Skin of body (tissue), 2 donors: ENCODE measurements around the gene CXCR5. TPM values are rescaled to one million over a fixed set of nuclear protein-coding genes. Genes with fewer than 3 reads are reported as not detected.
"Not testable (repeated sequence)": the region's sequence is repeated elsewhere in the genome, so short reads cannot be mapped to it uniquely, and the experiment has no call there.

Experiments used
- DNase-seq: peaks from one replicate; lab custom pipeline; 2025; lab: John Stamatoyannopoulos, UW
- total RNA-seq: library from RNA; depleted of rRNA; stranded (reverse); fragments of >200 nt; gene quantifications from one replicate; pipeline ENCODE4 v1.2.3, GENCODE V29; 2014

The CXCR5 gene, protein sequence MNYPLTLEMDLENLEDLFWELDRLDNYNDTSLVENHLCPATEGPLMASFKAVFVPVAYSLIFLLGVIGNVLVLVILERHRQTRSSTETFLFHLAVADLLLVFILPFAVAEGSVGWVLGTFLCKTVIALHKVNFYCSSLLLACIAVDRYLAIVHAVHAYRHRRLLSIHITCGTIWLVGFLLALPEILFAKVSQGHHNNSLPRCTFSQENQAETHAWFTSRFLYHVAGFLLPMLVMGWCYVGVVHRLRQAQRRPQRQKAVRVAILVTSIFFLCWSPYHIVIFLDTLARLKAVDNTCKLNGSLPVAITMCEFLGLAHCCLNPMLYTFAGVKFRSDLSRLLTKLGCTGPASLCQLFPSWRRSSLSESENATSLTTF
- not detected for total RNA-seq

DNA sequence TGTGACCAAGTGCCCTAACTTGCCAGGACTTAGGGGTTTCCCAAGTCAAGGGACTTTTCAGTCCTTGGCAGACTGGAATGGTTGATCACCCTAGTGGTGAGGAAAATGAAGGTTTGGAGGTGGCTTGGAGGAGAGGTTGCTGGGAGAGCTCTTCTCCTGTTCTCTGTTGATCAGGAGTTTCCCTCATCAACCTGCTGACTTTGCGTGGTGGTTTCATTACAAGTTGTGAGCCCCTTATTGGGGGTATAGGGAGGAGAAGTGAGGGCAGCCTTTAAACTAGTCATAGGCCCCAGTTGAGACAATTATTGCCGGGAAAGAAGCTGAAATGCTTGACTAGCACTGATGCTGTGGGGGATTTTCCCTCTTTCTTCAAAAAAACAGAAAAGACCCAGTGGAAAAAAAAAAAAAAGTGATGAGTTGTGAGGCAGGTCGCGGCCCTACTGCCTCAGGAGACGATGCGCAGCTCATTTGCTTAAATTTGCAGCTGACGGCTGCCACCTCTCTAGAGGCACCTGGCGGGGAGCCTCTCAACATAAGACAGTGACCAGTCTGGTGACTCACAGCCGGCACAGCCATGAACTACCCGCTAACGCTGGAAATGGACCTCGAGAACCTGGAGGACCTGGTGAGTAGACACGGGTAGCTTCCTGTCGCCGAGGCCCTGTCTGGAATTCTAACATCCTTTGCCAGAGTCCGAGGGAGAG lies at the start of gene CXCR5:
TSS of gene CXCR5 (plus strand) at position 525 of the 704 bp plus-strand sequence. CDS start at position 575, 50 bp downstream.
- DNase-seq = no peak

DNA sequence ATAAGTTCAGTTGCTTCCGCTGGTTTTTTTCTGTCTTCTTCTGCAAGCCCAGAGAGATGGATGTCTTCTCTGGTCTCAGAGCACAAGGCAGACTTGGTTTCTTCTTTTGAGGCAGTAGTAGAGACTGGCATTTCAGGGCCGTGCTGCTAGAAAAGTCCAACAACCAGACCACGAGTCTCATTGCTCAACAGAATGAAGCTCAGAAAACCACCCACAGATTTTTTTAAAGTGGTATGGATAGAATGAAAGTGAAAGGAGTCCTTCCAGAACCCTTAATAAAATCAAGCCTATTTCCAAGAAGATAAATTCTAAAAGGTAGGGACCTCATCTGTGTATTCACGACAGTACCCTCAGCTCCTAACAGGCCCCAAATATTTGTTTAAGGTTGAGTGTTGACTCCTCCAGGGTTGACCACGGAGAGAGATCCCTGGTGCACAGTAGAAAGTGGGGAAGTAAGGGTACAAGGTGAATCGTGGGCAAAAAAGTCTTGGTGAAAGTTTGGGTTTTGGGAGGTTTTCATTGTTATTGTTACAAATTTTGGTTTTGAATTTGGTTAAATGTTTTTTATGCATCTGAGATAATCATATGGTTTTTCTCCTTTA lies 49.2 kb upstream of the CXCR5 start:
- no peak for DNase-seq

DNA sequence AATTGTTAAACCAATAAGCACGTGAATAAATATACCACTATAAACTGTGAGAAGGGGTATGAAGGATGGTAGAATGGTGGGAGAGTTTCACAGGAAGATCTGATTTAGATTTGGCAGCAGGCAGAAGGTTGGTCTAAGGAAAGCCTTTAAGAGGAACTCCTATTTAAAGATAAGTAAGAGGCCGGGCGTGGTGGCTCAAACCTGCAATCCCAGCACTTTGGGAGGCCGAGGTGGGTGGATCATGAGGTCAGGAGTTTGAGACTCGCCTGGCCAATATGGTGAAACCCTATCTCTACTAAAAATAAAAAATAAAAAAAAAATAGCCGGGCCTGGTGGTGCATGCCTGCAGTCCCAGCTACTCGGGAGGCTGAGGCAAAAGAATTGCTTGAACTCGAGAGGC lies 45.8 kb upstream of the CXCR5 start:
- no peak for DNase-seq

DNA sequence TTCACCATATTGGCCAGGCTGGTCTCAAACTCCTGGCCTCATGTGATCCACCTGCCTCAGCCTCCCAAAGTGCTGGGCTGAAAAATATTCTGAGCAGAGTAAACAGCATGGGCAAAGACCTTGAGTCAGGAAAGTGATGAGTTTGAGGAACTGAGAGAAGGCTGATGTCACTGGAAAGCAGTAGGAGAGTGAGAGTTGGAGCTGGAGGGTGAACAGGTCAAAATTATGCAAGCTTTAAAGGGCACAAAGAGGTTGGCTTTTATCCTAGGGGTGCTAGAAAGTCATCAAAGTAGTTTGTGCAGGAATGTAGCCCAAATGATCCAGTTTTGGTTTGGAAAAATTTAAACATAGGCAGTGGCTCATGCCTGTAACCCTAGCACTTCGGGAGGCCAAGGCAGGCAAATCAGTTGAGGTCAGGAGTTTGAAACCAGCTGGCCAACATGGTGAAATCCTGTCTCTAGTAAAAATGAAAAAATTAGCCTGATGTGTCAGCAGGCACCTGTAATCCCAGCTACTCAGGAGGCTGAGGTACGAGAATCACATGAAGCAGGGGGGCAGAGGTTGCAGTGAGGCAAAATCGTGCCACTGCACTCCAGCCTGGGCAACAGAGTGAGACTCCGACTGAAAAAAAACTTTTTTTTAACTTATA lies 44.7 kb upstream of the CXCR5 start:
- DNase-seq = no peak

DNA sequence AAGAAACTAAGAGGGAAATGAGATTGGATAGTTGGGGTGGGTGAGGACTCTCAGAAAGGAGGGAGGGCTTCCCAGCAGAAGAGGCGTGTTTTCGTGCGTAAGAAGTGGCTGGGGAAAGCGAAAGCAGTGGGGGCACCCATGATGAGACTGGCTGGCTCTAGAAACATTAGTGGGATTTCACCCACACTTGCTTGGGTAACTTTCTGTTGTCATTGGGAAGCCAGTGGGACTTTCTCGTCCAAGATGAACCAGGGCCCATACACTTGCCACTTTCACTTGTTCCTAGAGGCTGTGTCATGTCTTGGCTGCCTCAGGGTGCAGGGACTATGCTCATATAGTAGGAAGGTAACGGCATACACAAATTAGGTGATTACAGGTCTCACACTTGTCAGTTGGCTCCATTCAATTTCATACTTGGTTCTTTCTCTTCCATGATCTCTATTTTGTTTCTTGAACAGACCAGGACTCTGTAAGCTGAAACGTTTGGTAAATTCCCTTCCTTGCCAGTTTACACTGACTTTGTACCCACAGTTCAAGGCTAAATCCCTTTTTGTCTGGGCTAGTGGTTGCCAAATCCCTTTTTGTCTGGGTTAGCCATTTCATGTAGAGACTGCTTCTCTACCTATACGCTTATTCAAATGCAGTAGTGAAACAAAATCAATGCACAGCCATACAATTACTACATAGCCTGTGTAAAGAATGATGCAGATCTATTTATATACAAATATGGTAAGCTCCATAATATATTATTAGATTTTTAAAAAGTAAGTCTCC lies 42.0 kb upstream of the CXCR5 start:
- no peak for DNase-seq

DNA sequence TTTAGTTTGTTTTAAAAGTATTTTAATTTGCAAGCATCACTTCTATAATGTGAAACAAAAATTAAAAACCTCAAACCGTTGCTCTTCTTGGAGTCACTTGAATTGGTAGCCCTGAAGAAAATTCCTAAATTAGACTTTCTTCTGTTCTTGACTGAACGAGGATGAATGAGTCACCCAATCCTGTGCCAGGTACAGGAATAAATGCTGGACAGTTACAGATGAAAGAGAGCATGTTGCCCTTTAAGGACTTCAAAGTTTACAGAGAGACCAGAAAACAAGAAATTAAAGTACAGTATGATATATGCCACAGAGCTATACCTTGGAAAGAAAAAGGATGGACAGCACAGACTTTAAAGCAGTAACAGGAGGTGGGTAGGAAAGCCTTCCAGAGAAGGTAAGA lies 41.3 kb upstream of the CXCR5 start:
- no peak for DNase-seq

DNA sequence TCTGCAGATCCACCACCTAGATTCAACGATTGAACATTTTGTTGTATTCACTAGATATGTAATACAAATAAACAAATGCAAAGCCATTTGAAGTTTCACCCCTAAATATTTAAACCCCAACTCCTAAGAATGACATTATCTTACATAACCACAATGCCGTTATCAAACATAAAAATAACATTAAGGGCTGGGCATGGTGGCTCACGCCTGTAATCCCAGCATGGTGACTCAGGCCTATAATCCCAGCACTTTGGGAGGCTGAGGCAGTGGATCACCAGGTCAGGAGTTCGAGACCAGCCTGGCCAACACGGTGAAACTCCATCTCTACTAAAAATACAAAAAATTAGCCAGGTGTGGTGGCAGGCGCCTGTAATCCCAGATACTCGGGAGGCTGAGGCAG lies 40.8 kb upstream of the CXCR5 start:
- DNase-seq = not testable (repeated sequence)

DNA sequence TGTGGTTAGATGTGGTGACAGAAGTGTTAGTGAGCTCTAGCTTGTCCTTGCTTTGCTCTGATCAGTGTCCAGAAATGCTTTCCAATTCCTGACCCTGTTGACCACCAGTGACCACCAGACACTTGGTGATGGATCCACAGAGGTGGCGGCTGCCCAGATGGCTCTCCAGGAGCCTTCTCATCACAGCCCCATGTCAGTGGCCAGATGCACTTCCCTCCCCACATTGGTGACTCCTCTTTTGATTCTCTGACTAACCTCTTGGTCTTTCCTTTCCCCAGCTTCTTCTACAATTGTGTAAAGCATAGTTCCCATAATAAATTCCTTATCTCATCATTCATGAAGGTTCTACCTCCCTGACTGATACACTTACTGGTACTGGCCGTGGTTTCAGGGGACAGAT lies 40.1 kb upstream of the CXCR5 start:
- no peak for DNase-seq

DNA sequence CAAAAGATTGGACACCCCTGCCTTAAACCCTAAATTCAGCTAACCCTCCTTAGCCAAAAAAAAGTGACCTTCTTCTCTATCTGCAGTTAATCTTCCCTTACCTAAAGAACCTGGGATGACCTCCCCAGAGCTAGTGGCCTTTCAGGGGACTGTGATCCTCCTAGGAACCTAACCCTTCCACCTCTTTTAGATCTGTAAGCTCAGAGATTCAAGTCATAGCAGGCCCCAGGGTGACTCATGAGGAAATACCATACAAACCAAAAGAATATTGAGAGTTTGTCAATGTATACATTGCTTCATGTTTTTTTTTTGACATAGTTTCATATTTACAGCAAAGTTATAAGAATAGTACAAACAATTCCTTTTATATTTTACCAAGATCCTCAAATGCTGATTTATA lies 38.3 kb upstream of the CXCR5 start:
- no peak for DNase-seq

DNA sequence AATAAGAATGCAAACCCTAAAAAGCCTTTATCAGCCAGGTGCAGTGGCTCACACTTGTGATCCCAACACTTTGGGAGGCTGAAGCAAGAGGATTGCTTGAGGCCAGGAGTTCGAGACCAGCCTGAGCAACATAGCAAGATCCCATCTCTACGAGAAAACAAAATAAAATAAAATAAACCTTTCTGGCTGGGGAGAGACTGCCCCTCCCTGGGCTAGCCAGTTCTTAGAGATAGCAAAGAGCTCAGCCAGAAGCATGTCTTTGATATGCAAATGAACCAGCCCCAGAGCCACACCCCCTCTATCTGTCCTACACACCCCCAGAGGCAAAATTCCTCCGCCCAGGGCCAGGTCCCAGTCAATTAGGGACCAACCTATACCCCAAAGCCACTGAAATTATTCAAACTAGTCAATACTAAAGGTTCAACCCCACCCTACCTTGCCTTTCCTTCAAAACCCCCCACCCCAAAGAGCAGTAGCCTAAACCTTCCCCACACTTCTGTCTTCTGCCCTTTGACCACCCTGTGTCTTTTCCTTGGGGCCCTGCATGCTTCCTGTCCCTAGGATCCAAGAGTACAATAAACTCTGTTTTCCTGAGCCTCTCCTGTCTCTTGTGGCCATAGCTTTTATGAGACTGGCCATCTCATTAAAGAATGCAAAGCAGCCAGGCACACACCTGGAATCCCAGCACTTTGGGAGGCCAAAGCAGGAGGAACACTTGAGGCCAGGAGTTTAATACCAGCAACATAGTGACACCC lies 37.3 kb upstream of the CXCR5 start:
- DNase-seq = no peak

DNA sequence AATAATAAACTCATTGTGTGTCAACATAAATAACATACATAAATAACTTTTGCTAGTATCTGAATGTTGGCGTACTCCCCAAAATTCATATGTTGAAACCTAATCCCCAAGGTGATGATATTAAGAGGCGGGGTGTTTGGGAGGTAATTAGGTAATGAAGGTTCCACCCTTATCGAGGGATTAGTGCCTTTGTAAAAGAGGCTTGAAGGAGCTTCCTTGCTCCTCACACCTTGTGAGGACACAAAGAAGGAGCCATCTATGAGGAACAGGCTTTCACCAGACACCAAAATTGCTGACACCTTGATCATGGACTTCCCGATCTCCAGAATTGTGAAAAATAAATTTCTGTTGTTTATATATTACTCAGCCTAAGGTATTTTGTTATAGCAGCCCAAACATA lies 33.9 kb upstream of the CXCR5 start:
- no peak for DNase-seq

DNA sequence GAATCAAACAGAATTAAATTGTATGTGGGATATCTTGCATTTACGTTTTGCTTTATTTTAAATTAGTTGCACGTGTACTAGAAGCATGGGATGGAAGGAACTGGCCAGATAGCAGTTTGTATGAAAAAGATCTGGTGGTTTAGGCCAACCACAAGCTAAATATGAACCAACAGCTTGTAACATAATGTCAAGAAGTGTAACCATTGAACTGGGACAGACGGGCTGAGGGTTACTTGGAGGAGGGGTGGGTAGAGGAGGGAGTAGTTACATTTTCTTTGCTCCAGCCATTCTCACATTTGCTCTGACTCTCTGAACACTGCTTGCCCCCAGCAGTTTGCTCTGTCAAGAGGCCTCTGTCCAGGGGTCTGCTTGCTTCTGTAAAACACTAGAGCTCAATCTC lies 31.7 kb upstream of the CXCR5 start:
- DNase-seq = no peak

DNA sequence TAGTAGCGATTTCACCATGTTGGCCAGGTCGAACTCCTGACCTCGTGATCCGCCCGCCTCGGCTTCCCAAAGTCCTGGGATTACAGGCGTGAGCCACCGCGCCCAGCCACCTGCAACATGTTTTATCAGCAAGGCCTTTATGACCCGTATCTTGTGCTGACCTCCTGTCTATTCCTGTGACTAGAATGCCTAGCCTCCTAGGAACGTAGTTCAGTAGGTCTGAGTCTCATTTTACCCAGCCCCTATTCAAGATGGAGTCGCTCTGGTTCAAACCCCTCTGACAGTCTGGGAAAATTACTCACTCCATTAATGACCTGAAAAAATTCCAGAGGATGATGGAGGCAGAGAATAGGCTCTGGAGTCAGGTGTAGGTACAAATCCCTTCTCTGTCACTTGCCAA lies 30.0 kb upstream of the CXCR5 start:
- DNase-seq = no peak

DNA sequence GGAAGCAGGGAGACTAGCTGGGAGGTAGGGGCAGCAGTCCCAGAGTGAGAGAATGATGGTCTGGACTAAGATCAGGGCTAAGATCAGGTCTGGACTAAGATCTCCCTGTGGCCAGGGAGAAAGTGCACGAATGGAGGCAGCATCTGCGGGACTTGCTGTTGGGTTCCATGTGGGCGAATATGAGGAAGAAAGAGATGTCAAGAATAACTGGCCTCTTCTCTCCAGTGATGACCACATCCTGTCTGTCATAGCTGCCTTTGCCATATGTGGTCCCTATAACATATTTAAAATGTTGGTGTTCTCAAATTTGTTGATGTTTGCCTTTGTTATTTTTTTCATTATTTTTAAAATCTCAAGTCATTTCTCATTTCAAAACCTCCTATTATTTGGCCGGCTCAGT lies 27.4 kb upstream of the CXCR5 start:
- no peak for DNase-seq

DNA sequence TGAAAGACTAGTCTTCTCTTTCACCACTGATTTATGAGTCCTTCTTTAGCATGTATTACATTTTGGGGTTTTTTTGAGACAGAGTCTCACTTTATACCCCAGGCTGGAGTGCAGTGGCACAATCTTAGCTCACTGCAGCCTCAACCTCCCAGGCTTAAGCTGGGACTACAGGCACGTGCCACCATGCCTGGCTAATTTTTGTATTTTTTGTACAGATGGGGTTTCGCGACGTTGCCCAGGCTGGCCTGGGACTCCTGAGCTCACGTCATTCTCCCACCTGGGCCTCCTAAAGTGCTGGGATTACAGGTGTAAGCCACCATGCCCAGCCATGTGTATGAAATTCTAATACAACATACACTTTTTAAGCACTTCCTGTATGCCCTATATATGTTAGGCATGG lies 26.3 kb upstream of the CXCR5 start:
- DNase-seq = no peak

DNA sequence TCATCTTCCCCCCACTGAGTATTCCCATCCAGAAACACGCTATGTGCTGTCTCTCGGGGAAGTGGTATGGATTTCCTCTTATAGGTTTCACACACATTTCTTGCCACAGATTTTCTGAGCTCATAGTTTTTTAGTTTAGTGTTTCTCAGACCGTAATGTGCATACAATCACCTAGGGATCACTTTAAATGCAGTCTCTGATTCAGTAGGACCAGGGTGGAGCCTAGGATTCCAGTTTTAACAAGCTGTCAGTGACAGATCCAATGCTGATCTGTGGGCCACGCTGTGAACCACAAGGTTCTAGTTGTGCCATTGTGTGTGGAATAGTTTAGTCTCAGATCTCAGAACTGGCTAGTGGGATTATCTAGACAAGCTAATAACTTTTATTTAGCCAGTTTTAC lies 23.7 kb upstream of the CXCR5 start:
- no peak for DNase-seq

DNA sequence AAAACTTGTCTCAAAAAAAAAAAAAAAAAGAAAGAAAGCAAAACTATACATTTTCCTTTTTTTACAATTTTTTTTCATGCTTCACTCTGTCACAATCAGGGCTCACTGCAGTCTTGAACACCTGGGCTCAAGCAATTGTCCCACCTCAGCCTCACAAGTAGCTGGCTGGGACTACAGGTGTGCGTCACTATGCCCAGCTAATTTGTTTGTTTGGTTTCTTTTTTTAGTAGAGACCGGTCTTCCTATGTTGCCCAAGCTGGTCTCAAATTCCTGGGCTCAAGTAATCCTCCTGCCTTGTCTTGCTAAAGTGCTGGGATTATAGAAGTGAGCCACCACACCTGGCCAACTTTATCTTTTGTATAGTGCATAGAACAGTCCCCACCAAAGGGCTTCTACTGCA lies 15.0 kb upstream of the CXCR5 start:
- no peak for DNase-seq

DNA sequence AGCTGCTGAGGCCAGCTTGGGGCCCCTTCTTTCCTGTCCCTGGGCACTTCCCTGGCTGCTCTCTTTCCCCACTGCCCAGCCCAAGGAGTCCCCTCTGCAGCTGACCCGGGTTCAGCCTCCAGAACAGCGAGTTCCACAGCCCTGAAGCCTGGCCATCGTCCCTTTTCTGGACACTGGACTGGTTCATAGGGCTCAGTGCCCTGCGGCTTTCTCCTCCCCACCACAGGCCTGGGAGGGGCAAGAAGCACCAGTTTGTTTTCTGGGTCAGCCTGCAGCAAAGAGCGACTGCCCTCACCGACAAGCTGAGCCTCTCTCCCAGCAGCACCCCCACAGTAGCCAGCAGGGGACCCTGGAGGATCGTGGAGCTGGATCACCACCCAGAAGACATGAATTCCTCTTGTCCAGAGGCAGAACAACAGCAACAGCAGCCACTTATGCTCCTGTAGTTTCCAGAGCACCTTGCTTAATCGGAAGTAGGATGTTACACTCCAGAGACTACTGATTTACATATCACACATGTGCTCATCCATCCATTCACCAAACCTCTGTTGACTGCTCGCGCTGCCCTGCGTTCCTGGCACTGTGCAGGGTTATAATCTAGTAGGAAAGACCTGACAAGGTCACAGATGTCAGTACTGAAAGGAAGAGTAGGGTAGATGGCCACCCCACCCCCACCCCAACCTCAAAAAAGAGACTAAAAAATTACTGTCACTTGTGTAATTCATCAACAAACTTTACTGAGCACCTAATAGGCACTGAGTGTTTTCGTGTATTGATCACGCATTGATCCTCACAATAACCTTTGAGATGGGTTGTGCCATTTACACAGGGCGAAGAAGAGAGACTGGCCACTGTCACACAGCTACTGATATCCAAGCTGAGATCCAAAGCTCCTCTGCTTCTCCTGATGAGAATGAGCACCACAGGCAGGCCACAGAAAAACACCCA lies 13.0 kb upstream of the CXCR5 start:
- no peak for DNase-seq

DNA sequence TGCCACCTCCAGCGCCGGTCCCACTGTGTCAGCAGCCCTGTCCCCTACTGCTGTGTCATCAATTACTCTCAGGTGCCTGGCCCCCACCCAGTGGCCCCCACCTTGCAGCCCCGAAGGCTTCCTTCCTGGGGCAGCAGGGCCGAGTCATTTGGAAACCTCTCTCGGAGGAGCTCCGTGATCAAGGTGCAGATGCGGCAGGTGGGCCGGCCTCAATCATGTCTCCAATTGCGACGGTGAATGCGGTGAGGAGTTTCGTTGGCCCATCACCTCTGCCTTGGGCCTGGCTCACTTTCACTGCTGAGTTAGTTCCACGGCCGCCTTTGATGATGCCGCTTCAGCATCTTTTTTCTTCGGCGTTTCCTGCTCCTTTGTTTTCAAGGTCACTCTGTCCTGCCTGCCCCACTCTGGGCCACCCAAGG lies 11.3 kb upstream of the CXCR5 start:
- no peak for DNase-seq

DNA sequence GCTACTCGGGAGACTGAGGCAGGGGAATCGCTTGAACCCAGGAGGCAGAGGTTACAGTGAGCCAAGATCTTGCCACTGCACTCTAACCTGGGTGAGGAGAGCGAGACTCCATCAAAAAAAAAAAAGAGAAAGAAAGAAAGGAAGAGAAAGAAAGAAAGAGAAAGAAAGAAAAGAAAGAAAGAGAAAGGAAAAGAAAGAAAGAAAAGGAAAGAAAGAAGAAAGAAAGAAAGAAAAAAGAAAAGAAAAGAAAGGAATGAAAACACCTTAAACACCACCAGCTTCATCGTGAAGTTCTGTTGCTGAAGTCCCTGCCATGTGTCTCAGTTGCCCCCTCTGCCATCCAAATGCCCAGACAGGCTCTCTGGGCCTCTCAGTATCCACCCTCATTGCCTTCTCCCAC lies 9.9 kb upstream of the CXCR5 start:
- DNase-seq = no peak
